ENCODE results near the gene AGAP3. TPM values are rescaled to one million over a fixed set of nuclear protein-coding genes. Genes with fewer than 3 reads are reported as not detected.

AGAP3 gene
- total and polyA plus RNA-seq, 2 donors (not counting 1 experiment from before 2014, with no cell fraction given), result 21.1 to 22.3 TPM

DNA sequence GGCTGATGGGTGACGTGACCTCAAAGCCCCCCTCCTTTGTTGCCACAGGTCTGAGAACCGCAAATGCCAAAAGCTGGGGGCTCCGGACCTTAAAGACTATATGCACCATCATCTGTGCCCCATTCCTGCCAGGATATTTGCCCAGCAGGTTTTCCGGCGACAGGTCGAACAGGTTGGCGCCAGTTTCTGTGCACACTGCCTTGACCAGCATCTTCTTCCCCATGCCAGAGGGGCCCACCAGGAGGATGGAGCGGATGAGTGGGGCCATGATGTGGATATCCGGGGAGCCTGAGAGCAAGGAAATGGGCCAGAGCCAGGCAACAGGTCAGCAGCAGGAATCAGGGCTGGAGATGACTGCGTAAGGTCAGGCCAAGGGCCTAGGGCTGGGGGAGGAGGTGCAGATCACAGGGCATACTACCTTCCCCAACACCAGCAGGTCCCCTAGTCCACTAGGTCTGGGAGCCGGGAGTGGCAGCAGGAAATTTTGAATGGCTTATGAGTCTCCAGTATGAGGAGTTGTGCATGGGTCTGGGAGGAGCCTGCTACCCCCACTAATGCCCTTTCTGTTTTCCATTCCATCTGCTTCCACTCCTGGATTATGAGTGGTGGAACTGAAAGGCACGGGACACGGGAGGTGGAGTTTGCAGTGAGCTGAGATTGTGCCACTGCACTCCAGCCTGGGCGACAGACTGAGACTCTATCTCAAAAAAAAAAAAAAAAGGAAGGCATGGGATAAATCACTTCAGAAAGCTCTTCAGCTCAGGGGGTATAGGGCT lies 107.1 kb downstream of the AGAP3 start:
- intact Hi-C loops (cut with micrococcal nuclease), result no loop called here
- no peak overlapping the region for H3K4me3 Mint-ChIP-seq
- TF ChIP-seq EZH2 (IDR thresholded peaks at IDR 0.05; ENCODE audit: borderline replicate concordance, insufficient read depth, low read depth, low read length, poor library complexity, severe bottlenecking), result no peak
- TF ChIP-seq, protein P1, sequence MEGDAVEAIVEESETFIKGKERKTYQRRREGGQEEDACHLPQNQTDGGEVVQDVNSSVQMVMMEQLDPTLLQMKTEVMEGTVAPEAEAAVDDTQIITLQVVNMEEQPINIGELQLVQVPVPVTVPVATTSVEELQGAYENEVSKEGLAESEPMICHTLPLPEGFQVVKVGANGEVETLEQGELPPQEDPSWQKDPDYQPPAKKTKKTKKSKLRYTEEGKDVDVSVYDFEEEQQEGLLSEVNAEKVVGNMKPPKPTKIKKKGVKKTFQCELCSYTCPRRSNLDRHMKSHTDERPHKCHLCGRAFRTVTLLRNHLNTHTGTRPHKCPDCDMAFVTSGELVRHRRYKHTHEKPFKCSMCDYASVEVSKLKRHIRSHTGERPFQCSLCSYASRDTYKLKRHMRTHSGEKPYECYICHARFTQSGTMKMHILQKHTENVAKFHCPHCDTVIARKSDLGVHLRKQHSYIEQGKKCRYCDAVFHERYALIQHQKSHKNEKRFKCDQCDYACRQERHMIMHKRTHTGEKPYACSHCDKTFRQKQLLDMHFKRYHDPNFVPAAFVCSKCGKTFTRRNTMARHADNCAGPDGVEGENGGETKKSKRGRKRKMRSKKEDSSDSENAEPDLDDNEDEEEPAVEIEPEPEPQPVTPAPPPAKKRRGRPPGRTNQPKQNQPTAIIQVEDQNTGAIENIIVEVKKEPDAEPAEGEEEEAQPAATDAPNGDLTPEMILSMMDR (IDR thresholded peaks at IDR 0.05), result no peak
- Histone ChIP-seq H3K4me1 (ENCODE audit: control insufficient read depth in 2 of 2, insufficient read depth in 2 of 2, low read length in 2 of 2) (no peaks in the 10 kb centered on the region), H3K79me2 (ENCODE audit: control insufficient read depth, insufficient read depth, low read length) (no peaks in the 10 kb centered on the region), H4K20me1 (ENCODE audit: control insufficient read depth, insufficient read depth, low read length, poor library complexity, severe bottlenecking) (no peaks in the 10 kb centered on the region), H3K9ac (ENCODE audit: low read length) (no peak overlapping the region), H3K27ac (ENCODE audit: low read length in 2 of 2) (no peak overlapping the region), H2AFZ (ENCODE audit: insufficient read depth, low read depth, low read length, poor library complexity, severe bottlenecking) (no peak overlapping the region), H3K27me3 (replicated peaks in 1 of 4; ENCODE audit: control extremely low read depth in 1 of 4, control insufficient read depth in 3 of 4, insufficient read depth in 4 of 4, low read length in 3 of 4) (peaks cover 0 to 13% (median 0%) of the 10 kb centered on the region in 4 experiments), H3K36me3 (replicated peaks in 1 of 2; ENCODE audit: control extremely low read depth in 1 of 2, control insufficient read depth in 1 of 2, extremely low read depth in 1 of 2, insufficient read depth in 2 of 2, low read length in 1 of 2) (no peaks in the 10 kb centered on the region), H3K4me2 (replicated peaks; ENCODE audit: low read depth, low read length, poor library complexity, severe bottlenecking) (no peak overlapping the region), H3K9me3 (ENCODE audit: control extremely low read depth in 1 of 3, control insufficient read depth in 2 of 3, insufficient read depth in 1 of 3, low read length in 2 of 3) (no peaks in the 10 kb centered on the region), H3K4me3 (ENCODE audit: control extremely low read depth in 1 of 5, extremely low read depth in 1 of 5, insufficient read depth in 1 of 5, low read depth in 2 of 5, low read length in 4 of 5) (no peak overlapping the region)
- ChIA-PET POLR2A (no interaction called here), CTCF (no interaction called here)
- H3K9me3 Mint-ChIP-seq (ENCODE audit: insufficient read depth), result no peaks in the 10 kb centered on the region
- peaks cover 13% of the 10 kb centered on the region for H3K27me3 Mint-ChIP-seq
- H3K27ac Mint-ChIP-seq, result no peak overlapping the region
- DNase-seq (no peak), ATAC-seq (ENCODE audit: low read depth) (no peak)
- H3K4me1 Mint-ChIP-seq, result no peaks in the 10 kb centered on the region
- WGBS (ENCODE audit: insufficient coverage), result 90% methylated on average over 8 of the region's 14 CpGs

Other genes starting within 250 kb of the AGAP3 start
- gene AOC1, start 234.0 kb upstream of the AGAP3 start, total RNA-seq, result not detected in 2 replicates
- gene AOC1, start 234.0 kb upstream of the AGAP3 start, polyA plus RNA-seq, result 0.07 TPM in 1 of 2 replicates, not detected in the other
- 0.86 and 0.87 TPM in 2 replicates for gene KCNH2, start 108.2 kb upstream of the AGAP3 start, total RNA-seq
- 2.0 and 2.7 TPM in 2 replicates for gene KCNH2, start 108.2 kb upstream of the AGAP3 start, polyA plus RNA-seq
- gene NOS3, start 95.5 kb upstream of the AGAP3 start, total RNA-seq, result 0.39 TPM in 1 of 2 replicates, not detected in the other
- 0.54 and 0.75 TPM in 2 replicates for gene NOS3, start 95.5 kb upstream of the AGAP3 start, polyA plus RNA-seq
- 4.2 and 5.1 TPM in 2 replicates for gene ATG9B, start 62.0 kb upstream of the AGAP3 start, total RNA-seq
- 7.2 and 10.2 TPM in 2 replicates for gene ATG9B, start 62.0 kb upstream of the AGAP3 start, polyA plus RNA-seq
- 64.7 and 69.7 TPM in 2 replicates for gene ABCB8, start 58.0 kb upstream of the AGAP3 start, total RNA-seq
- 29.5 and 41.4 TPM in 2 replicates for gene ABCB8, start 58.0 kb upstream of the AGAP3 start, polyA plus RNA-seq
- 2.9 and 4.8 TPM in 2 replicates for gene ASIC3, start 37.9 kb upstream of the AGAP3 start, total RNA-seq
- gene ASIC3, start 37.9 kb upstream of the AGAP3 start, polyA plus RNA-seq, result 5.0 and 6.3 TPM in 2 replicates
- gene CDK5, start 28.6 kb upstream of the AGAP3 start, total RNA-seq, result 8.2 and 8.9 TPM in 2 replicates
- gene CDK5, start 28.6 kb upstream of the AGAP3 start, polyA plus RNA-seq, result 4.5 and 8.4 TPM in 2 replicates
- 106 and 113 TPM in 2 replicates for gene SLC4A2, start 26.9 kb upstream of the AGAP3 start, total RNA-seq
- 82.8 and 103 TPM in 2 replicates for gene SLC4A2, start 26.9 kb upstream of the AGAP3 start, polyA plus RNA-seq
- gene FASTK, start 5.7 kb upstream of the AGAP3 start, total RNA-seq, result 119 and 120 TPM in 2 replicates
- gene FASTK, start 5.7 kb upstream of the AGAP3 start, polyA plus RNA-seq, result 251 and 258 TPM in 2 replicates
- gene TMUB1, start 3.0 kb upstream of the AGAP3 start, total RNA-seq, result 44.4 and 49.2 TPM in 2 replicates
- gene TMUB1, start 3.0 kb upstream of the AGAP3 start, polyA plus RNA-seq, result 81.9 and 102 TPM in 2 replicates
- gene GBX1, start 81.2 kb downstream of the AGAP3 start, total RNA-seq, result not detected in 2 replicates
- gene GBX1, start 81.2 kb downstream of the AGAP3 start, polyA plus RNA-seq, result not detected in 2 replicates
- gene ASB10, start 100.8 kb downstream of the AGAP3 start, total RNA-seq, result not detected in 2 replicates
- not detected in 2 replicates for gene ASB10, start 100.8 kb downstream of the AGAP3 start, polyA plus RNA-seq
- 3.1 and 4.2 TPM in 2 replicates for gene H2BK1, start 124.0 kb downstream of the AGAP3 start, total RNA-seq
- not detected in 2 replicates for gene H2BK1, start 124.0 kb downstream of the AGAP3 start, polyA plus RNA-seq
- gene ABCF2, start 140.7 kb downstream of the AGAP3 start, total RNA-seq, result 27.1 and 30.2 TPM in 2 replicates
- 12.5 and 16.1 TPM in 2 replicates for gene ABCF2, start 140.7 kb downstream of the AGAP3 start, polyA plus RNA-seq
- 39.4 and 44.0 TPM in 2 replicates for gene CHPF2, start 146.0 kb downstream of the AGAP3 start, total RNA-seq
- 28.8 and 39.9 TPM in 2 replicates for gene CHPF2, start 146.0 kb downstream of the AGAP3 start, polyA plus RNA-seq
- 0.29 TPM in 1 of 2 replicates, not detected in the other for gene SMARCD3, start 162.2 kb downstream of the AGAP3 start, total RNA-seq
- gene SMARCD3, start 162.2 kb downstream of the AGAP3 start, polyA plus RNA-seq, result 1.0 and 1.4 TPM in 2 replicates